ENCODE data around the gene FRAS1. TPM values are rescaled to one million over a fixed set of nuclear protein-coding genes. Genes with fewer than 3 reads are reported as not detected.

Gene FRAS1
- total RNA-seq, 1 experiment from 2014 or later = 13.1 TPM

- no peaks in the 10 kb centered on the region for H3K9me3 ChIP-seq (ENCODE audit: insufficient read depth, low read depth)
- POLR2A ChIA-PET (ENCODE audit: unreplicated experiment) = no interaction called here
- no peaks in the 10 kb centered on the region for H3K9me2 ChIP-seq (ENCODE audit: insufficient read depth)
- intact Hi-C loops (cut with micrococcal nuclease; ENCODE audit: unreplicated experiment) = no loop called here
- no peak overlapping the region for H3K4me3 ChIP-seq
- H3K4me1 ChIP-seq (replicated peaks; ENCODE audit: insufficient read depth) = no peaks in the 10 kb centered on the region
- CTCF ChIA-PET = no interaction called here
- TF ChIP-seq CTCF (conservative IDR thresholded peaks at IDR 0.05) = no peak
- no peak for TF ChIP-seq EZH2 (IDR thresholded peaks at IDR 0.05; ENCODE audit: low read depth)
- H3K4me2 ChIP-seq = no peak overlapping the region
- no peak overlapping the region for H2AFZ ChIP-seq
- no peaks in the 10 kb centered on the region for H3K36me3 ChIP-seq (ENCODE audit: low read depth)
- H3K27me3 ChIP-seq (ENCODE audit: insufficient read depth, low read depth) = no peaks in the 10 kb centered on the region
- no peaks in the 10 kb centered on the region for H3K79me2 ChIP-seq (ENCODE audit: low read depth)
- no peak for DNase-seq
- H3K27ac ChIP-seq = no peak overlapping the region
- no TSS peak for BruUV-seq (replicated peaks)
- no peaks in the 10 kb centered on the region for H3F3A ChIP-seq (ENCODE audit: insufficient read depth, low read depth)
- no peaks in the 10 kb centered on the region for H4K20me1 ChIP-seq (ENCODE audit: insufficient read depth)
These were observed 98.5 kb downstream of the FRAS1 start for GRCh38 chr4:78155616-78156105.

GRCh38 chr4:78156520-78156919, 99.4 kb downstream of the FRAS1 start:
- no peak overlapping the region for H3K4me3 ChIP-seq
- POLR2A ChIA-PET (ENCODE audit: unreplicated experiment) = no interaction called here
- no peak overlapping the region for H3K4me2 ChIP-seq
- no TSS peak for BruUV-seq (replicated peaks)
- H4K20me1 ChIP-seq (ENCODE audit: insufficient read depth) = no peaks in the 10 kb centered on the region
- H3K36me3 ChIP-seq (ENCODE audit: low read depth) = no peaks in the 10 kb centered on the region
- TF ChIP-seq EZH2 (IDR thresholded peaks at IDR 0.05; ENCODE audit: low read depth) = no peak
- no peak for TF ChIP-seq CTCF (conservative IDR thresholded peaks at IDR 0.05)
- H3K9me2 ChIP-seq (ENCODE audit: insufficient read depth) = no peaks in the 10 kb centered on the region
- H3F3A ChIP-seq (ENCODE audit: insufficient read depth, low read depth) = no peaks in the 10 kb centered on the region
- intact Hi-C loops (cut with micrococcal nuclease; ENCODE audit: unreplicated experiment) = no loop called here
- H3K4me1 ChIP-seq (replicated peaks; ENCODE audit: insufficient read depth) = no peaks in the 10 kb centered on the region
- no peaks in the 10 kb centered on the region for H3K79me2 ChIP-seq (ENCODE audit: low read depth)
- no peak overlapping the region for H2AFZ ChIP-seq
- CTCF ChIA-PET = no interaction called here
- H3K9me3 ChIP-seq (ENCODE audit: insufficient read depth, low read depth) = no peaks in the 10 kb centered on the region
- H3K27ac ChIP-seq = no peak overlapping the region
- no peaks in the 10 kb centered on the region for H3K27me3 ChIP-seq (ENCODE audit: insufficient read depth, low read depth)
- no peak for DNase-seq

- intact Hi-C loops (cut with micrococcal nuclease; ENCODE audit: unreplicated experiment) = no loop called here
- H3K4me3 ChIP-seq = no peak overlapping the region
- no peak for DNase-seq
- no TSS peak for BruUV-seq (replicated peaks)
- H3K4me1 ChIP-seq (replicated peaks; ENCODE audit: insufficient read depth) = no peaks in the 10 kb centered on the region
- TF ChIP-seq CTCF (conservative IDR thresholded peaks at IDR 0.05) (no peak), EZH2 (IDR thresholded peaks at IDR 0.05; ENCODE audit: low read depth) (no peak)
- no peak overlapping the region for H3K4me2 ChIP-seq
- ChIA-PET POLR2A (ENCODE audit: unreplicated experiment) (no interaction called here), CTCF (no interaction called here)
- no peak overlapping the region for H2AFZ ChIP-seq
- H3K36me3 ChIP-seq (ENCODE audit: low read depth) = no peaks in the 10 kb centered on the region
- H3K79me2 ChIP-seq (ENCODE audit: low read depth) = no peaks in the 10 kb centered on the region
- H4K20me1 ChIP-seq (ENCODE audit: insufficient read depth) = no peaks in the 10 kb centered on the region
- no peaks in the 10 kb centered on the region for H3K27me3 ChIP-seq (ENCODE audit: insufficient read depth, low read depth)
- H3K9me3 ChIP-seq (ENCODE audit: insufficient read depth, low read depth) = no peaks in the 10 kb centered on the region
- H3K27ac ChIP-seq = no peak overlapping the region
- H3K9me2 ChIP-seq (ENCODE audit: insufficient read depth) = no peaks in the 10 kb centered on the region
- no peaks in the 10 kb centered on the region for H3F3A ChIP-seq (ENCODE audit: insufficient read depth, low read depth)
These were observed 105.2 kb downstream of the FRAS1 start for GRCh38 chr4:78162342-78162741.
